ENCODE data around the gene PPIP5K1.

The PPIP5K1 gene

GRCh38 chr15:43517354-43518196 lies 72.4 kb downstream of the PPIP5K1 start, which contains the start of gene MAP1A:
TSS of gene MAP1A (plus strand) at chr15:43517608. CDS start at chr15:43521474, 3,866 bp downstream.
- DNase-seq (ENCODE audit: low read depth in 2 of 2) = no peak

- DNase-seq (ENCODE audit: low read depth in 2 of 2) = no peak
These were observed 73.1 kb downstream of the PPIP5K1 start for GRCh38 chr15:43516801-43517353.

GRCh38 chr15:43516185-43516584 lies 73.8 kb downstream of the PPIP5K1 start:
- no peak for DNase-seq (ENCODE audit: low read depth in 2 of 2)

GRCh38 chr15:43515741-43516140 lies 74.3 kb downstream of the PPIP5K1 start:
- DNase-seq (ENCODE audit: low read depth in 2 of 2) = no peak

- DNase-seq (ENCODE audit: low read depth in 2 of 2) = no peak
These were observed 75.6 kb downstream of the PPIP5K1 start for GRCh38 chr15:43514241-43515057.

GRCh38 chr15:43513550-43513949 lies 76.5 kb downstream of the PPIP5K1 start:
- DNase-seq (ENCODE audit: low read depth in 2 of 2) = no peak

- peak in 1 of 2 donors; percentile 27 for DNase-seq (ENCODE audit: low read depth in 2 of 2)
These were observed 78.8 kb downstream of the PPIP5K1 start for GRCh38 chr15:43511012-43511885.

- DNase-seq (ENCODE audit: low read depth in 2 of 2) = peak; percentile 93 to 98
These were observed 79.6 kb downstream of the PPIP5K1 start for GRCh38 chr15:43510200-43511011.

GRCh38 chr15:43509660-43510199 lies 80.3 kb downstream of the PPIP5K1 start:
- no peak for DNase-seq (ENCODE audit: low read depth in 2 of 2)

- no peak for DNase-seq (ENCODE audit: low read depth in 2 of 2)
These were observed 80.9 kb downstream of the PPIP5K1 start for GRCh38 chr15:43508991-43509659.

GRCh38 chr15:43508421-43508820 lies 81.6 kb downstream of the PPIP5K1 start:
- no peak for DNase-seq (ENCODE audit: low read depth in 2 of 2)

- no peak for DNase-seq (ENCODE audit: low read depth in 2 of 2)
These were observed 84.3 kb downstream of the PPIP5K1 start for GRCh38 chr15:43505738-43506137.

- no peak for DNase-seq (ENCODE audit: low read depth in 2 of 2)
These were observed 90.4 kb downstream of the PPIP5K1 start for GRCh38 chr15:43499635-43500034.

- DNase-seq (ENCODE audit: low read depth in 2 of 2) = no peak
These were observed 91.0 kb downstream of the PPIP5K1 start for GRCh38 chr15:43498990-43499389.

- no peak for DNase-seq (ENCODE audit: low read depth in 2 of 2)
These were observed 96.1 kb downstream of the PPIP5K1 start for GRCh38 chr15:43493703-43494472.

GRCh38 chr15:43492673-43493601 lies 97.1 kb downstream of the PPIP5K1 start, which contains the start of gene TP53BP1:
TSS of gene TP53BP1 (minus strand) at chr15:43493156. CDS start at chr15:43493043, 113 bp downstream.
- DNase-seq (ENCODE audit: low read depth in 2 of 2) = peak; percentile 94 to 95

- DNase-seq (ENCODE audit: low read depth in 2 of 2) = no peak
These were observed 97.7 kb downstream of the PPIP5K1 start for GRCh38 chr15:43492266-43492665.

GRCh38 chr15:43489191-43489590 lies 100.8 kb downstream of the PPIP5K1 start:
- no peak for DNase-seq (ENCODE audit: low read depth in 2 of 2)

All from stimulated activated CD4-positive, alpha-beta T cell treated with anti-CD3 and anti-CD28 coated beads, Interleukin-4, amount 100 ng/mL, for 48 hours (primary cell).